GM19455 (cell line): ENCODE data around the gene C19orf25.

ENCODE experiments used
- ATAC-seq: cut with Tn5 transposase; IDR thresholded peaks from one replicate; pipeline ENCODE4 v1.9.1; 2021; ENCODE audit not compliant: unreplicated experiment

C19orf25 gene

DNA sequence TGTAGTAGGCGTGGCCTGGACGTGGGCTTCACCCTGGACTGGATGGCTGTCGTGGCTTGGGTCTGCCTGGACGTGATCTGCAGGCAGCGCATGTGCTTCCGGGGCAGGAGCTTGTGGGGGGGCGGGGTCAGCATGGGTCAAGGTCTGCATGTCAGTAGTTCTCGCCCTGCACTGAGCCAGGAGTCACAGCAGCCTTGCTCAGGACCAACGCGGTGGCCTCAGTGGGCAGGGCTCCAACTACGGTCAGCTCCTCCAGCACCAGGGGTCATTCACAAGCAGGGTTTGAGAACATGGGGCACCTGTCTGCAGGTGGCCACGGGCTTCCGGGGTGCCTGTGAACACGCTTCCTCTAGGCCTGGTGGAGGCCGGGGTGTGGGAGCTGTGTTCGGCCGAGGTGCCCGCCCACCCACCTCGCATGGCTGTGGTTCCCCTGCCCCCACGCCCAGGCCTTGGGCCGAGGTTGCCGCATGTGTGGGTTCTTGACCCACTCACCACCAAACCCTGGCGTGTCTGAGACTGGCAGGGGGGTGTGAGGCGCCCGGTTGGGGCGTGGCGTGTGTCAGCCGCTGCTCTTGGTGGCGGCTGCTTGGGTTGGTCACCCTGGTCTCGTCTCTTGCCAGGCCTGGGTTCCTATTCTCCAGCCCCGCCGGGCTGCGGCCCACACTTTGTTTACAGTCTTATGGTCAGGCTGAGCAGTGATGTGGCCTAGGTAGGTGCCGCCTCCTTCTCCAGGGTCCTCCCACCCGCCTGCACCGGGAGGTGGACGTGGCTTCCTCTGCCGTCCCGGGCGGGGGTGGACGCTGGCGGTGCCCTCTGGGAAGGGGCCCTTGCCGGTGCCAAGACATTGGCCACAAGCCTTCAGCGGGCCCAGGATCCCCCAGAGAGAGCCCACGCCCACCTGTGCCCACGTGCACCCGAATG, 45.6 kb downstream of the C19orf25 start:
- ATAC-seq = no peak

DNA sequence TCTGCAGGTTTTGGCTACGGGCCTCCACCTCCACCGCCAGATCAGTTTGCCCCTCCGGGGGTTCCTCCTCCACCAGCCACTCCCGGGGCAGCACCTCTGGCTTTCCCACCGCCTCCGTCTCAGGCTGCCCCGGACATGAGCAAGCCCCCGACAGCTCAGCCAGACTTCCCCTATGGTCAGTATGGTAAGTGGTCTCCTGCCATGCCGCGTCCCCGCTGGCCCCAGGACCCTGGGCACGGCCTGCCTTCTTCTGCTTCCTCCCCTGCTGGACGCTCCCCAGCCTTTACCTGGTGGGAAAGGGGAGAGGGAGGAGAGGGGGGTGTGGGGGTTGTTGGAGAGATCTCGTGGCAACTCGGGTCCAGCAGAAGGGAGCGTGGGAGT, 46.5 kb downstream of the C19orf25 start:
- ATAC-seq = no peak

DNA sequence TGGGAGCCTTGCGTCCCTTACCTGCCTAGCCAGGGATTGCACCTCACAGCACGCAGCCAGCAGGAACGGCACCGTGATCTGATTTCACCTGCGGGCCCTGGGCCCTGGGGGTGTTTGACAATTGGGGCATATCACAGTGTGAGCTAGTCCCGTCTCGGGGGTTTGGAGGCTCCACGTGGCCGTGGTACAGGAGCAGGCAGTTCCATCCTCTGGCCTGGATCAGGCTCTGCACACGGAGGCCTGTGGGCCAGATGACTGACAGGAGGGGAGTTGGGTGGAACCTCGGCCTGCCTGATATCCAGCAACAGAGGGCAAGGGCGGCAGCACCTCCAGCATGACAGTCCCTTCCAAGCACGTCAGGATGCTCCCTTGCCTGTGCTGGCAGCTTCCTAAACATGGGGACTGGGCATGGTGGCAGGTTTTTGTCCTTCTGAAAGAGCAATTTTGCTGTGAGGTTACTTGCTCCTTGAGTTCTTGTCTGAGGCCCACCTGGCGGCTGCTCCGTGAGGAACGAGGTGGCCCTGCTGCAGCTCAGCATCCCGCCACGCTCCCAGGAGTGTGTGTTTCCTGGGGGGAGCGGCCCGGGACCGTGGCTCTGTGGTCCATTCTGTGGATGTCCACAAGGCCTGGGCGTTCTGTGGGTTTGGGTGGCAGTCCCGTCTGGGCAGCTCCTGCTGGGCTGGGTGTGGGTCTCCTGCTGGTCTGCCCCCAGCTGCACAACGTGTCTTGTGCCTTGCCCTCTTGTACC, 47.1 kb downstream of the C19orf25 start:
- no peak for ATAC-seq

DNA sequence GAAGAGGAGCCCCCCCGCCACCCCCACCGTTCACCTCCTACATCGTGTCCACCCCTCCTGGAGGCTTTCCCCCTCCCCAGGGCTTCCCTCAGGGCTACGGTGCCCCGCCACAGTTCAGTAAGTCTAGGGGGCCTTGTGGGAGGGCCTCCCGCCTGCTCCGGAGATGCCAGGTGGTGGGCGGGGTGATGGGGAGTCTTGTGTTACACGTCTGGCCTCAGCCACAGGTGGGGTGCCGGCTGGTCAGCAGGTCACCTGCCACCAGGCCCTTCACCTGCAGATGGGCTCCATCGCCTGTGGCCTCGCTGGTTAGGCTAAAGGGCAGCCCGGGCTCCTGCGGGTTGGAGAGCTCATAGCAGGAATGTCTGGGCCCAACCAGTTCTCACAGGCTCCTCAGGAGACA, 48.8 kb downstream of the C19orf25 start:
- ATAC-seq = no peak

DNA sequence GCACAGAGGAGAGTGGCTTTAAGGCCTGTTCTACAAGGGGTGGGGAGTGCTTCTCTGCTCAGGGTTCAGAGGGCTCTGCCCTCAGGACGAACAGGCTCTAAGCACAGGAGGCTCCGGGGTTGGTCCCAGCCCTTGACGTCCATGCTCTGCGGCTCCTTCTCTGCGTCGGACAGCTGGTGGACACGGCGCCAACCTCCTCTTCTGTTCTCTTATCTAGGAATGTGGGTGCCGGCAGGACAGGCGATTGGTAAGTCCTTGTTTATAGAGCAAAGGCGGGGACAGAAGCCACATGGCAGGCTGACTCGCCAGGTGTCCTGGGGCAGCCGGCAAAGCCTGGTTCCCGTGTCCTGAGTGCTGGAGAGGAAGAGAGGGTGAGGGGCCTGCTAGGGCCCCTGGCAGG, 49.3 kb downstream of the C19orf25 start:
- no peak for ATAC-seq

DNA sequence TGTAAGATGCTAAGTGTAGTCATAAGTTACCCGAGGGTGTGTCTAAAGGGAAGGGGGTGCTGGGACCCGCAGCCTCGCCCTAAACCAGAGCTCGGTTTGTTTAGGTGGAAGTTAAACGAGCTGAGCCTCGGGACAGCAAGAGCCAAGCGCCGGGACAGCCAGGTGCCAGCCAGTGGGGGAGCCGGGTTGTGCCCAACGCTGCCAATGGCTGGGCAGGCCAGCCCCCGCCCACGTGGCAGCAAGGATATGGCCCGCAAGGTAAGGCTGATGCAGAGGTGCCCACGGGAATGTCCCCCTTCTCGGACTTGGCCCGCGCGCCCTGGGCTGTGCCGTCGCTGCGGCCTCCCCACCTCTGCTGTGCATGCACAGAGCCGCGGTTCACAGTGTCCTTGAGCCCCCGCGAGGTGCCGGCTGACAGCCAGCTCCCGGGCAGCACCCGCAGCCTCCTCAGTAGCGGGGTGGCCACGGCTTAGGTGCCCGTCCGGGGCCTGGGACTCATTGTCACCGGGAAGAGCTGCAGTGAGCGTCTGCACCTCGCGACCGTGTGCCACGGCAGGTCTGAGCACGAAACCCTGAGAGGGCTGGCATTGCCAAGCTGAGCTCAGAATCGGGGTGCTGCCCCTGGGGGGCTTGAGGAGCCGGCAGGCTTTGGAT, 50.1 kb downstream of the C19orf25 start:
- no peak for ATAC-seq

DNA sequence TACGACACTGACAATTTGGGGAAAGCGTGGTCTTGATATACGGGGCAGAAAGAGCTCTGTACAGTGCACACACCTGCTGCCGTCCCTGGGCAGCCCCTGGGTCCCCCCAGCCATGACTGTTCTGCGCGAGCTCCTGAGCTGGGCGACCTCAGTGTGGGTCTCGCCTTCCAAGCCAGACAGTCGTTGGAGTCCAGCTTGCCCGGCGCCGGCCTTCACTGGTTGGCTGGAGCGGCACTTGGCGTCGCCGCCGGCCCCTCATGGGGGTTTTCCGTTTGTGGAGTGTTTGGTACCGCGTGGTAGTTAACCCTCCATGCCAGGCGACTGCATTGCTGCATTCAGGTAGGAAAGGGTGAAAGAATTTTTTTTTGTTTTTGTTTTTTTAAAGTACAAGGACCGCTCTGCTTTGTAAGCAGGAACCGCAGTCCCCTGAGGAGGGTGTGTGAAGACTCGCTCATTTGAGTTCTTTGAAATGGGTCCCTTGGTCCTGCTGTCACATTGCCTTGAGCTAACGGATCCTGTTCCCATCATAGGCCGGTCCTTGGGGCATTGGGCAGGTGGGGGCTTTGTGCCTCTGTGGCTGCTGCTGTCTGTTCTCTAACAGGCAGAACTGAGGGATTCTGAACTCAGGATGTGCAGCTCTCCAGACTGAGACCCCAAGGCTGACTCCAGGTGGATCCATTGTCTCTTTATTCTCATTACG, 51.6 kb downstream of the C19orf25 start:
- no peak for ATAC-seq

DNA sequence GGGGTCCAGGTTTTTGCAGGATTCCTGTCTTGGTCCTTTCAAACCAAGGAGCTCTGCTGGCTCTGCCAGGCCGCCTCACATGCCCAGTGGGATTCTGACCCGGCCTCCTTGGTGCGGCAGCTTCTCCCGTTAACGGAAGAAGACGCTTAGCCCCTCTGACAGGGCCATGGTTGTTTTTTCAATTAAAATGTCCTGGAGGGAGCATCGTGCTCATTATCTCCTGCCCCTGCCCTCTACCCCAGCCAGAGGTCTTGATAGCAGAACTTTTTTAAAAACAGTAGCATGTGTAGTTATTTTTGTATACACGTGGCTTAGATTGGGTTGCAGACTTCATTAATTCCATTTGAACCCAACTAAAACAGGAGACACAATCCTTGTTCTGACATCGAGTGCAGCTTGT, 52.3 kb downstream of the C19orf25 start:
- no peak for ATAC-seq

DNA sequence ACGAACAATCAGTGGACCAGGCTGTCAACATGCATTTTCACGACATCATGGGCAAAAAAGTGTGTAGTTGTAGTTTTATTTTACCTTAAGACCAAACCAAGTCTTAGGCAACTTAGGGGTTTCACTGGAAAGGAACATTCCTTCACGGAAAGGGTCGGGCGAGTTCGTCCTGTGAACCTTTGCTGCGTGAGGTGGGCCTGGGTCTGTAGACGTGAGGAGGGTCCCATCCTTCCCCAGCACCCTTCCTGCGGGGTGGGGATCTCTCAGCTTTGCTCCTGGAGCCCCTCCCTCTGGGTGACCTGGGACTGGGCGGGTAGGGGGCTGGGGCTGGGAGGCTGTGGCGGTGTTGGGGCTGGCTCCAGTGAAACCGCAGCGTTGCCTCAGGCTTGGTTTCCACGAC, 53.1 kb downstream of the C19orf25 start:
- ATAC-seq = no peak

DNA sequence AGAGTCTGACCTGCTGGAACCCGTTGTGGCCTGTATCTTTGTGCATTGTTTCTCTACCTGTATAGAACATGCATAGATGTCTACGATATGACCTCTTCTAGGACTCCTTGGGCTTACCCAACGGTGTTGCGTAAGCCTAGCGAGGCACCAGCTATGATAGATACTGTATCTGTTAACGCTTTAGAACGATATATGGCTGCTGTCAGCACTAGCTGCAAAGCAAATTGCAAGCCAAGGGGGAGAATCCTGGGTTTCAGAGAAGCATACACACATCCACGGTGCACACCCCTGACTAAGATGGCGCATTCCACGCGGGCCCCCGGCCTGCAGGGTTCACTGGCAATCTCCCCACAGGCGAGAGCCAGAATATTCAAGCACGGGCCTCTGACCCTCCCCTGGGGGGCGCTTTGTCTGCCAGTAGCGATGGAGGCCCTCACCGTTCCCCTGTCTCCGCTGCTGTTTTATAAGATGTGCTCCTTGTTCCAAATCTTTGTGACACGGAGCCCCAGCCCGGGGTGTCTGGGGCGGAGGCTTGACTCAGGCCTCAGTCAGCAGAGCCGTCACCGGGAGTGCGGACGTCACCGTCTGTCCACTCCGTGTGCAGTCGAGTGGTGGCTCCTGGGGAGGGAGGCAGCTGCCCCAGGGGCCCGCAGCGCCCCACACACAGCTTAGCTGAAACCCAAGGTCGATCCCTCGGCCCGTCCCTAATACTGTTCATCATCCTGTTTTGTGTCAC, 53.7 kb downstream of the C19orf25 start:
- no peak for ATAC-seq

DNA sequence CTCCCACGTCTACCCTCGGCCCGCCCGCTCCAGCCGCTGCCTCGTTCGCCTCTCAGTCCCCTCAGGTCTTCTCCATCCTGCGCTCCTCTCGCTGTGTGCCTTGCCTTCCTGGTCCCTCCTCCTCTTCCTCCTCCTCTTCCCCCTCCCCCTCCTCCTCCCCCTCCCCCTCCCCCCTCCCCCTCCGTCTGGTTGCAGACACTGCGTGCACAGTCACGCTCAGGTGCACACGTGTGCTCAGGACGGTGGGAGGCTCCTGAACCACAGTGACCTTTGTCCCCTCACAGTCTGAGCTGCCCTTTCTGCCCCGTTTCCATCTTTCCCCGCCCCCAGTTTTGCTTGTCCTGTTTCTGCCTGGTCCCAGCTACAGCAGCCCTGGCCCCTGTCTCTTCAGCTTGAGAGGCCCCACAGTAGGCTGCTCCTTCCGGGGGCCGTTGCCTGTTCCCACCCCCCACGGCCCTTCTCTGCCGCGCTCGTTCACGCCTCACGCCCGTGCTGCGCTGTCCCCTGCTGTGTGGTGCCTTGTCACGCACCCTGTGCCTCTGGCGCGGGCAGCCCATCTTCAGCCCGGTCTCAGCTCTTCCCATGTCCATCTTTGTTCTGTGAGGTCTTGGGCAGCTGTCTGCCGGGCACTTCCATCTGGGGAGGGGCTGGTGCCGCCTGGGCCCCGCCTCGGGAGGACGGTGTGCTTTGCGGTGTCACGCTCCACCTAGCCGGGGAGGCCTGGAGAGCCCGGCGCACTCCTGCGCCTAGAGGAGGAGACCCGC, 54.6 kb downstream of the C19orf25 start:
- ATAC-seq = no peak

DNA sequence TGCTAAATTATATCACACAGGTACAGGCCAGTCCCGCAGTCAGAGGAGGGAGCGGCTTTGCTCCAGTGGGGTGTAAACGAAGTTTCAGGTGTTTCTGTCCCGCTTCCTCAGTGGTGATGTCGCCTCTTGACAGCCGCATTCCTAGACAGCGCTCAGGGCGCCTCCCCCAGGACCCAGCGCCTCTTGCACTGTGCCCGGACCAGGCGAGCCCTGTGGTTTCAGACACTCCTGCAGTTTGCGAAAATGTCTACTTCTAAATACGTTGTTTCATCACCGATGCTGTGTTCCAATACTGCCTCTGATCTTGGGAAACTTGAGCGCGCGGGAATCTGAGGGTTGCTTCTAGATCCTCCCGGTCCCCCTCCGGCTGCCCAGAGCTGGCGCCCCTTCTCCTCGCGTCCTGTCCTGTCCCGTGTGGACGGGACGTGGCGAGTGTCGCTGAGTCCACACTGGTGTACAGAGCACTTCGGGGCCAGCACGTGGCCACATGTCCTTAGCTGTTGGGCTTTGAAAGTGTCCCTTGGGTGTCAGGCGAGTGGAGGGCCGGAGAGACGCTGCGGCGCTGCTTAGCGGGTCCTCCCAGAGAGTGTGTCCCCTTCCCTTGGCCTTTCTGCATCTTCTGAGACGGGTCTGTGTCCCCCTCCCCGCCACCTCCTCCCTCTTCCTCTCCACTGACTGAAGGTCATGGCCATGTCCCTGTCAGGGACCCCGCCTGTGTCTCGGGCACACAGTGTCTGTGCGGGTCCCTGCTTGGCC, 55.4 kb downstream of the C19orf25 start:
- ATAC-seq = no peak
